H9 (cell line): Measurements from ENCODE around the gene NEMP2. TPM values are rescaled to one million over a fixed set of nuclear protein-coding genes. Genes with fewer than 3 reads are reported as not detected.

Source experiments
- DNase-seq: peaks from one replicate; pipeline ENCODE4 v3.0.0-alpha.2; 2017
- H2AFZ ChIP-seq: one replicate; pipeline ENCODE4 v1.6.1; 2013; ENCODE audit warnings: mild to moderate bottlenecking, low read length, control low read depth, moderate library complexity
- H2AK5ac ChIP-seq: 2 replicates; pipeline ENCODE4 v1.6.1; 2013; ENCODE audit warnings: low read length, control low read depth, mixed read lengths; ENCODE audit not compliant: insufficient read length
- H2BK120ac ChIP-seq: one replicate; pipeline ENCODE4 v1.6.1; 2013; ENCODE audit warnings: low read depth, mild to moderate bottlenecking, low read length, control low read depth, inconsistent platforms; ENCODE audit not compliant: poor library complexity, severe bottlenecking
- H2BK12ac ChIP-seq: 2 replicates; pipeline ENCODE4 v1.6.1; 2013; ENCODE audit warnings: low read length, control low read depth, mixed read lengths, low read depth; ENCODE audit not compliant: insufficient read length
- H2BK15ac ChIP-seq: 2 replicates; pipeline ENCODE4 v1.6.1; 2013; ENCODE audit warnings: low read depth, low read length, control low read depth
- H2BK20ac ChIP-seq: one replicate; pipeline ENCODE4 v1.6.1; 2013; ENCODE audit warnings: low read depth, mild to moderate bottlenecking, low read length, control low read depth, inconsistent platforms; ENCODE audit not compliant: poor library complexity, severe bottlenecking
- H2BK5ac ChIP-seq: 2 replicates; pipeline ENCODE4 v1.6.1; 2013; ENCODE audit warnings: low read length, control low read depth, mixed read lengths; ENCODE audit not compliant: insufficient read length
- H3K14ac ChIP-seq: 2 replicates; pipeline ENCODE4 v1.6.1; 2013; ENCODE audit warnings: low read length, control low read depth; ENCODE audit not compliant: insufficient read depth
- H3K18ac ChIP-seq: 2 replicates; pipeline ENCODE4 v1.6.1; 2013; ENCODE audit warnings: low read depth, mild to moderate bottlenecking, mixed read lengths, low read length, control low read depth; ENCODE audit not compliant: insufficient read length
- H3K23ac ChIP-seq: 2 replicates; pipeline ENCODE4 v1.6.1; 2013; ENCODE audit warnings: low read length, control low read depth, mixed read lengths, low read depth; ENCODE audit not compliant: insufficient read length
- H3K23me2 ChIP-seq: 2 replicates; pipeline ENCODE4 v1.6.1; 2013; ENCODE audit warnings: low read depth, mild to moderate bottlenecking, mixed read lengths, low read length, control low read depth; ENCODE audit not compliant: insufficient read length, poor library complexity, severe bottlenecking
- H3K27ac ChIP-seq: 2 replicates; pipeline ENCODE4 v1.5.1; 2013; ENCODE audit warnings: low read length, control low read depth, mixed read lengths, low read depth; ENCODE audit not compliant: insufficient read length
- H3K27me3 ChIP-seq: 2 replicates; pipeline ENCODE4 v1.6.1; 2013; ENCODE audit warnings: low read length, control low read depth, inconsistent platforms; ENCODE audit not compliant: insufficient read depth
- H3K4ac ChIP-seq: 2 replicates; pipeline ENCODE4 v1.6.1; 2013; ENCODE audit warnings: low read depth, mild to moderate bottlenecking, control low read depth, inconsistent platforms, low read length, moderate library complexity
- H3K4me1 ChIP-seq: 2 replicates; pipeline ENCODE4 v1.6.1; 2013; ENCODE audit warnings: low read length, control low read depth, inconsistent platforms; ENCODE audit not compliant: insufficient read depth
- H3K4me2 ChIP-seq: 2 replicates; pipeline ENCODE4 v1.6.1; 2013; ENCODE audit warnings: low read length, control low read depth, mixed read lengths; ENCODE audit not compliant: insufficient read length, insufficient read depth
- H3K56ac ChIP-seq: 2 replicates; pipeline ENCODE4 v1.6.1; 2013; ENCODE audit warnings: low read depth, mild to moderate bottlenecking, mixed read lengths, low read length, control low read depth; ENCODE audit not compliant: insufficient read length
- H3K79me1 ChIP-seq: 2 replicates; pipeline ENCODE4 v1.6.1; 2013; ENCODE audit warnings: low read depth, mild to moderate bottlenecking, moderate library complexity, low read length, control low read depth, inconsistent platforms; ENCODE audit not compliant: insufficient read depth, poor library complexity, severe bottlenecking
- H3K79me2 ChIP-seq: 2 replicates; pipeline ENCODE4 v1.6.1; 2013; ENCODE audit warnings: low read length, control low read depth, inconsistent platforms; ENCODE audit not compliant: insufficient read depth
- H3K9ac ChIP-seq: 2 replicates; pipeline ENCODE4 v1.6.1; 2013; ENCODE audit warnings: low read length, control low read depth, mixed read lengths; ENCODE audit not compliant: insufficient read length; ENCODE audit errors: extremely low read depth
- H3K9me3 ChIP-seq: one replicate; pipeline ENCODE4 v1.6.1; 2013; ENCODE audit warnings: low read depth, low read length, inconsistent platforms; ENCODE audit not compliant: control insufficient read depth
- H3T11ph ChIP-seq: one replicate; pipeline ENCODE4 v1.6.1; 2013; ENCODE audit warnings: mild to moderate bottlenecking, low read length, control low read depth, inconsistent platforms
- H4K20me1 ChIP-seq: one replicate; pipeline ENCODE4 v1.6.1; 2013; ENCODE audit not compliant: control insufficient read depth, insufficient read length, insufficient read depth
- H4K5ac ChIP-seq: 2 replicates; pipeline ENCODE4 v1.6.1; 2013; ENCODE audit warnings: low read depth, mild to moderate bottlenecking, mixed read lengths, low read length, control low read depth; ENCODE audit not compliant: insufficient read length
- H4K8ac ChIP-seq: replicated peaks from 2 replicates; pipeline ENCODE4 v1.6.1; 2013; ENCODE audit warnings: low read length, control low read depth, mixed read lengths, low read depth; ENCODE audit not compliant: insufficient read length
- H4K91ac ChIP-seq: 2 replicates; pipeline ENCODE4 v1.6.1; 2013; ENCODE audit warnings: low read depth, mild to moderate bottlenecking, moderate library complexity, mixed read lengths, low read length, control low read depth; ENCODE audit not compliant: insufficient read length
- H3K27ac Mint-ChIP-seq, 3 experiments: 2 replicates in 2 of 3; 3 replicates in 1 of 3; pipeline ENCODE4 v1.8.0; 2020 to 2021; ENCODE audit warnings: mixed read lengths in 3 of 3, mild to moderate bottlenecking in 1 of 3, moderate library complexity in 1 of 3
- H3K27me3 Mint-ChIP-seq: 2 replicates; pipeline ENCODE4 v1.8.0; 2021; ENCODE audit warnings: low read depth, mild to moderate bottlenecking, moderate library complexity, mixed read lengths
- H3K36me3 Mint-ChIP-seq, 3 experiments: 2 replicates in 2 of 3; 3 replicates in 1 of 3; pipeline ENCODE4 v1.8.0; 2020 to 2021; ENCODE audit warnings: low read depth in 3 of 3, mixed read lengths in 3 of 3; ENCODE audit not compliant: insufficient read depth in 1 of 3
- H3K4me1 Mint-ChIP-seq, 2 experiments: 2 replicates each; pipeline ENCODE4 v1.8.0; 2020; ENCODE audit warnings: mixed read lengths in 2 of 2
- H3K4me3 Mint-ChIP-seq, 2 experiments: 2 replicates in 1 of 2; 3 replicates in 1 of 2; pipeline ENCODE4 v1.8.0; 2020 to 2021; ENCODE audit warnings: mild to moderate bottlenecking in 2 of 2, mixed read lengths in 2 of 2, moderate library complexity in 1 of 2
- H3K9me3 Mint-ChIP-seq, 2 experiments: 2 replicates in 1 of 2; 3 replicates in 1 of 2; pipeline ENCODE4 v1.8.0; 2020; ENCODE audit warnings: mild to moderate bottlenecking in 2 of 2, mixed read lengths in 2 of 2, moderate library complexity in 1 of 2
- WGBS: extraction: QIAGEN DNeasy Blood & Tissue Kit; methylation state at CpG from one replicate; pipeline ENCODE4 v1.1.7; 2013; ENCODE audit warnings: missing lambda C conversion rate, low lambda C conversion rate, mixed read lengths; ENCODE audit not compliant: insufficient read length; ENCODE audit errors: extremely low coverage; 5-methylcytosine and 5-hydroxymethylcytosine counted together
- total RNA-seq: library from RNA; stranded (reverse); gene quantifications from 2 replicates; pipeline ENCODE4 v1.2.1, GENCODE V29; 2021
- TF ChIP-seq, protein P1 (sequence below): fragments of 200-600 bp; sonication (generic); conservative IDR thresholded peaks from 3 replicates; pipeline ENCODE4 v1.8.0; 2021; ENCODE audit warnings: antibody characterized with exemption, mild to moderate bottlenecking

Gene NEMP2
- total RNA-seq, 1 experiment from 2014 or later, result 5.3 TPM

- Histone ChIP-seq H2BK20ac (no peak overlapping the region), H3K9ac (no peak overlapping the region), H3K23me2 (no peaks in the 10 kb centered on the region), H3K4me2 (no peak overlapping the region), H2BK15ac (no peak overlapping the region), H3K14ac (no peak overlapping the region), H3K79me2 (no peaks in the 10 kb centered on the region), H4K5ac (no peak overlapping the region), H3K27me3 (no peaks in the 10 kb centered on the region), H3K4me1 (no peaks in the 10 kb centered on the region), H3K4ac (no peak overlapping the region), H3K9me3 (no peaks in the 10 kb centered on the region), H4K91ac (no peak overlapping the region), H4K8ac (no peak overlapping the region), H4K20me1 (no peaks in the 10 kb centered on the region), H3K27ac (no peak overlapping the region), H3K79me1 (no peaks in the 10 kb centered on the region), H2BK120ac (no peak overlapping the region), H3K18ac (no peak overlapping the region), H3K56ac (no peak overlapping the region), H3K23ac (no peak overlapping the region), H2BK12ac (no peak overlapping the region), H3T11ph (no peak overlapping the region), H2AFZ (no peak overlapping the region), H2BK5ac (no peak overlapping the region), H2AK5ac (no peak overlapping the region)
- WGBS, result no CpG with 5 or more reads among the region's 5 CpGs
- Mint-ChIP-seq H3K9me3 (peaks cover 6 to 10% of the 10 kb centered on the region in 2 experiments), H3K36me3 (peaks cover 8 to 14% (median 13%) of the 10 kb centered on the region in 3 experiments), H3K27ac (no peak overlapping the region), H3K4me1 (peaks cover 5 to 7% of the 10 kb centered on the region in 2 experiments; a peak in 2 of 4 replicates), H3K27me3 (no peaks in the 10 kb centered on the region), H3K4me3 (no peak overlapping the region)
- DNase-seq, result no peak
- TF ChIP-seq, protein P1, sequence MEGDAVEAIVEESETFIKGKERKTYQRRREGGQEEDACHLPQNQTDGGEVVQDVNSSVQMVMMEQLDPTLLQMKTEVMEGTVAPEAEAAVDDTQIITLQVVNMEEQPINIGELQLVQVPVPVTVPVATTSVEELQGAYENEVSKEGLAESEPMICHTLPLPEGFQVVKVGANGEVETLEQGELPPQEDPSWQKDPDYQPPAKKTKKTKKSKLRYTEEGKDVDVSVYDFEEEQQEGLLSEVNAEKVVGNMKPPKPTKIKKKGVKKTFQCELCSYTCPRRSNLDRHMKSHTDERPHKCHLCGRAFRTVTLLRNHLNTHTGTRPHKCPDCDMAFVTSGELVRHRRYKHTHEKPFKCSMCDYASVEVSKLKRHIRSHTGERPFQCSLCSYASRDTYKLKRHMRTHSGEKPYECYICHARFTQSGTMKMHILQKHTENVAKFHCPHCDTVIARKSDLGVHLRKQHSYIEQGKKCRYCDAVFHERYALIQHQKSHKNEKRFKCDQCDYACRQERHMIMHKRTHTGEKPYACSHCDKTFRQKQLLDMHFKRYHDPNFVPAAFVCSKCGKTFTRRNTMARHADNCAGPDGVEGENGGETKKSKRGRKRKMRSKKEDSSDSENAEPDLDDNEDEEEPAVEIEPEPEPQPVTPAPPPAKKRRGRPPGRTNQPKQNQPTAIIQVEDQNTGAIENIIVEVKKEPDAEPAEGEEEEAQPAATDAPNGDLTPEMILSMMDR, result no peak
These were observed 67.6 kb downstream of the NEMP2 start for GRCh38 chr2:190466819-190467446.
